ENCODE data around the gene ZBTB4.

Gene ZBTB4

GRCh38 chr17:7418472-7419152, 60.8 kb downstream of the ZBTB4 start:
- no peak for DNase-seq

- no peak for DNase-seq
These were observed 62.3 kb downstream of the ZBTB4 start for GRCh38 chr17:7417056-7417655.

- no peak for DNase-seq
These were observed 63.1 kb downstream of the ZBTB4 start for GRCh38 chr17:7416323-7416722.

DNA sequence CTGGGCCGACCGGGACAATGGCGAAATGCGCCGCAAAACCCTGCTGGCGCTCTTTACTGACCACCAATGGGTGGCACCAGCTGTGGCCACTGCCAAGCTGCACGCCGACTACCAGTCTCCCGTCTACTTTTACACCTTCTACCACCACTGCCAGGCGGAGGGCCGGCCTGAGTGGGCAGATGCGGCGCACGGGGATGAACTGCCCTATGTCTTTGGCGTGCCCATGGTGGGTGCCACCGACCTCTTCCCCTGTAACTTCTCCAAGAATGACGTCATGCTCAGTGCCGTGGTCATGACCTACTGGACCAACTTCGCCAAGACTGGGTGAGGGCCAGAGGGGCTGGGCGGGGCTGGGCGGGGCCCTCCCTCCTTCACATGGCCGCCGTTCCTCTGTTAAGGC, 63.6 kb downstream of the ZBTB4 start:
- no peak for DNase-seq

GRCh38 chr17:7414837-7415236, 64.6 kb downstream of the ZBTB4 start:
- no peak for DNase-seq

GRCh38 chr17:7413346-7413985, 66.0 kb downstream of the ZBTB4 start:
- DNase-seq: no peak

GRCh38 chr17:7411427-7411750, 68.0 kb downstream of the ZBTB4 start:
- no peak for DNase-seq

- no peak for DNase-seq
These were observed 68.6 kb downstream of the ZBTB4 start for GRCh38 chr17:7410634-7411426.

- no peak for DNase-seq
These were observed 69.7 kb downstream of the ZBTB4 start for GRCh38 chr17:7409716-7410115.
